GM12801 (cell line): ENCODE results near the gene MRPS35.

ENCODE experiments used
- TF ChIP-seq, protein P1 (sequence below): IDR thresholded peaks from one replicate; pipeline ENCODE4 v1.5.1; 2011; ENCODE audit warnings: control low read depth; ENCODE audit not compliant: insufficient read length; ENCODE audit errors: extremely low read depth

The MRPS35 gene

GRCh38 chr12:27693403-27693802 is 17.2 kb upstream of the MRPS35 start:
- TF ChIP-seq, protein P1, sequence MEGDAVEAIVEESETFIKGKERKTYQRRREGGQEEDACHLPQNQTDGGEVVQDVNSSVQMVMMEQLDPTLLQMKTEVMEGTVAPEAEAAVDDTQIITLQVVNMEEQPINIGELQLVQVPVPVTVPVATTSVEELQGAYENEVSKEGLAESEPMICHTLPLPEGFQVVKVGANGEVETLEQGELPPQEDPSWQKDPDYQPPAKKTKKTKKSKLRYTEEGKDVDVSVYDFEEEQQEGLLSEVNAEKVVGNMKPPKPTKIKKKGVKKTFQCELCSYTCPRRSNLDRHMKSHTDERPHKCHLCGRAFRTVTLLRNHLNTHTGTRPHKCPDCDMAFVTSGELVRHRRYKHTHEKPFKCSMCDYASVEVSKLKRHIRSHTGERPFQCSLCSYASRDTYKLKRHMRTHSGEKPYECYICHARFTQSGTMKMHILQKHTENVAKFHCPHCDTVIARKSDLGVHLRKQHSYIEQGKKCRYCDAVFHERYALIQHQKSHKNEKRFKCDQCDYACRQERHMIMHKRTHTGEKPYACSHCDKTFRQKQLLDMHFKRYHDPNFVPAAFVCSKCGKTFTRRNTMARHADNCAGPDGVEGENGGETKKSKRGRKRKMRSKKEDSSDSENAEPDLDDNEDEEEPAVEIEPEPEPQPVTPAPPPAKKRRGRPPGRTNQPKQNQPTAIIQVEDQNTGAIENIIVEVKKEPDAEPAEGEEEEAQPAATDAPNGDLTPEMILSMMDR = no peak

DNA sequence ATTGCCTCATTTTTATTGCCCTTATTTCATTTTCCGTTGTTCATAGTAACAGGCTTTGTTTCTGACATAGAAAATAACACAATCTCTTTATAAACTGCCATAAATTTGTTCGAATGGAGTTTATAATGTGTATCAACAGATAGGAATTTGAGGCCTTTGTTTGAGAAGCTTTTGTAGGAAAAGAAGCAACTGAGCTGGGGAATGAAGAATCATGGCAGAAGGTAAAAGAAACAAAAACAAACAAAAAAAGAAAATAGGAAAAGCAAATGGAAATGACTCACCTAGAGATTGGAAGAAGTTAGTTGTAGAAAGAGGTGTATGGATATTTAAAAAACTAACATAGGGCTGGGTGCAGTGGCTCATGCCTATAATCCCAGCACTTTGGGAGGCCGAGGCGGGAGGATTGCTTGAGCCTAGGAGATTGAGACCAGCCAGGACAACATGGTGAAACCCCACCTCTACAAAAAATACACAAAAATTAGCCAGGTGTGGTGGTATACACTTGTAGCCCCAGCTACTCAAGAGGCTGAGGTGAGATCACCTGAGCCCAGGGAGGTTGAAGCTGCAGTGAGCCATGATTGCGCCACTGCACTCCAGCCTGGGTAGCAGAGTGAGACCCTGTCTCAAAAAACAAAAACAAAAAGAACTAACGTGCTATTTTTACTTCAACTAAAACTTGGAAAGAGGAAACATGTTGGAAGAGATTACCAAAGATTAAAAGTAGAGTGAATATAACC is 14.9 kb upstream of the MRPS35 start:
- TF ChIP-seq, protein P1 = no peak

GRCh38 chr12:27696293-27696652 is 14.4 kb upstream of the MRPS35 start, which contains the start of gene REP15:
Gene REP15 (plus strand): TSS chr12:27696447. CDS start chr12:27696563, 116 bp downstream.
- TF ChIP-seq, protein P1 = no peak

DNA sequence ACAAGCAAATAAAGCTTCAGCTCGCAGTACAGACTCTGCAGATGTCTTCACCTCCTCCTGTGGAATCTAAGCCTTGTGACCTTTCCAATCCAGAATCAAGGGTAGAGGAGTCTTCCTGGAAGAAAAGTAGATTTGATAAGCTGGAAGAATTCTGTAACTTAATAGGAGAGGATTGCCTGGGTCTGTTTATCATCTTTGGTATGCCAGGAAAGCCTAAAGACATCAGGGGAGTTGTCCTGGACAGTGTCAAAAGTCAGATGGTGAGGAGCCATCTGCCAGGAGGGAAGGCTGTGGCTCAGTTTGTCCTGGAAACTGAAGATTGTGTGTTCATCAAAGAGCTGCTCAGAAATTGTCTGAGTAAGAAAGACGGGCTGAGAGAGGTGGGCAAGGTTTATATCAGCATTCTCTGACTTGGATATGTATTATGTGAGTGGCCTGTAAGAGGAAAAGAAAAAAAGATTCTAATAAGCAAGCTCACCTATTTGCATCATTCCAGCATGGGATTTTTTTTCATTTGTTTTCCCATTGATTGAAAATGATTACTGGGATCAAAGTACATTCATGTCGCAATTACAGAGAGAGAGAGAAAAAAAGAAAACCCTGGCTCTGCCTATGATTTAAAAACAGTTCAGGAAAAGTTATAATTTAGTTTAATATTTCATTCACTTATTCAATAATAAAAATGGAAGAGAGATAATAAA is 13.6 kb upstream of the MRPS35 start:
- TF ChIP-seq, protein P1 = no peak

GRCh38 chr12:27703720-27704452 is 6.7 kb upstream of the MRPS35 start:
- TF ChIP-seq, protein P1 = peak; percentile 26

GRCh38 chr12:27705263-27705662 is 5.4 kb upstream of the MRPS35 start:
- TF ChIP-seq, protein P1 = no peak

GRCh38 chr12:27707216-27707615 is 3.4 kb upstream of the MRPS35 start:
- TF ChIP-seq, protein P1 = no peak
